Gastrocnemius medialis (tissue), 4 donors: ENCODE measurements around the gene SSNA1.

Experiments used
- CTCF ChIP-seq, 5 experiments: fragments of 450-650 bp in 3 of 5; fragments of 200-600 bp in 2 of 5; sonication (generic) in 2 of 5; IDR thresholded peaks in 4 of 5; conservative IDR thresholded peaks in 1 of 5; 1 replicate in 4 of 5; 2 replicates in 1 of 5; pipeline ENCODE4 v1.5.1; 2016 to 2019; ENCODE audit warnings: antibody characterized with exemption in 5 of 5, mild to moderate bottlenecking in 3 of 5, moderate library complexity in 3 of 5
- POLR2A ChIP-seq, 2 donors: fragments of 450-650 bp; IDR thresholded peaks; one replicate each; pipeline ENCODE4 v1.6.1; 2017; ENCODE audit warnings: antibody characterized with exemption in 2 of 2, mild to moderate bottlenecking in 2 of 2, moderate library complexity in 2 of 2

DNA sequence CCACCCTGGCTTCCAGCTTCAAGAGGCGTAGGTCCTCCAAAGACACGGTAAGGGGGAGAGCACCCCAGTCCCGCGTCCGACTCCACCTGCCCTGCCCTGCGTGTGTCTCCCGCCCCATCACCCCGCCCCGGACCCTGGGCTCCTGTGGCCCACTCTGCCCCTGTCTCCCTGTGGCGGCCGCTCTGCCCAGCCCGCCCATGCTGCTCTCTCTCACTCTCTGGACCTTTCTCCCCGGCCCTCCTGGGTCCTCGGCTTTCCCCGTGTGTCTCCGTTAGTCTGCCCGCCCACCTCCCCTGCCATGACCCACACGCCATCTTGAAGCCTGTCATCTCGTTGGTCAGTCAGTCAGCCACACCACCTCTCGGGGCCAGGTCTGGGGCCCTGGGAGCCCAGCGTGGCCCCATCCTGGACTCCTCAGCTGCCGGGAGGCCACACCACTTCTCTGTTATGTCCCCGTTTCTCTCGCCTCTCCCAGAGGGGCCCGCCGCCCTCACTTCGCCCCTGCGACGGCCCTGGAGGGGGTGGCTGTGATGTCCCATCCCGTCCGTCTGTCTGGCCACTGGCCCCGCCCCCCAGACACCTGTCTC is 23.1 kb upstream of the SSNA1 start:
- no peak for TF ChIP-seq CTCF (IDR thresholded peaks at IDR 0.05 in 4 of 5, conservative IDR thresholded peaks at IDR 0.05 in 1 of 5)
- TF ChIP-seq POLR2A (IDR thresholded peaks at IDR 0.05) = no peak
